GM23338 (cell line): ENCODE results near the gene MAP3K5.

Experiments
- CREB1 ChIP-seq: fragments of 250-450 bp; sonication (Bioruptor Pico); IDR thresholded peaks from 2 replicates; pipeline ENCODE4 v1.5.0; 2020; ENCODE audit warnings: low read depth, mild to moderate bottlenecking, moderate library complexity
- CTCF ChIP-seq, 2 experiments: fragments of 200-600 bp in 1 of 2; sonication (generic) in 1 of 2; conservative IDR thresholded peaks; 2 replicates each; pipeline versions ENCODE4 v1.5.1 to v1.6.1; 2016 to 2017; ENCODE audit warnings: antibody characterized with exemption in 2 of 2, low read depth in 2 of 2, mild to moderate bottlenecking in 2 of 2, moderate library complexity in 1 of 2
- EZH2 ChIP-seq: fragments of 200-600 bp; sonication (generic); IDR thresholded peaks from one replicate; pipeline ENCODE4 v1.8.0; 2017; ENCODE audit warnings: antibody characterized with exemption, mild to moderate bottlenecking, low read depth; ENCODE audit not compliant: unreplicated experiment
- EZH2phosphoT487 ChIP-seq: fragments of 200-600 bp; sonication (generic); IDR thresholded peaks from one replicate; pipeline ENCODE4 v1.8.1; 2018; ENCODE audit warnings: antibody characterized with exemption; ENCODE audit not compliant: unreplicated experiment
- NANOG ChIP-seq: IDR thresholded peaks from 2 replicates; pipeline ENCODE4 v1.6.1; 2016; ENCODE audit warnings: antibody characterized with exemption, borderline replicate concordance
- POLR2AphosphoS5 ChIP-seq: IDR thresholded peaks from 2 replicates; pipeline ENCODE4 v1.6.1; 2016; ENCODE audit warnings: antibody characterized with exemption, low read depth
- ZNF114 ChIP-seq: fragments of 250-450 bp; sonication (Bioruptor Pico); IDR thresholded peaks from 2 replicates; pipeline ENCODE4 v1.5.0; 2020; ENCODE audit warnings: mild to moderate bottlenecking, moderate library complexity

- no peak for TF ChIP-seq CTCF (conservative IDR thresholded peaks at IDR 0.05; ENCODE audit: low read depth in 2 of 2)
- no peak for TF ChIP-seq NANOG
- TF ChIP-seq EZH2: no peak
- no peak for TF ChIP-seq CREB1 (CRISPR knock-in tag)
- TF ChIP-seq ZNF114: no peak
- no peak for TF ChIP-seq POLR2AphosphoS5
- no peak for TF ChIP-seq EZH2phosphoT487
Observed at GRCh38 chr6:136717716-136717990, 74.6 kb downstream of the MAP3K5 start.
